HG02943 (cell line): Measurements from ENCODE around the gene SLC1A2.

Experiments
- ATAC-seq: cut with Tn5 transposase; IDR thresholded peaks from one replicate; pipeline ENCODE4 v1.9.1; 2021; ENCODE audit warnings: mild to moderate bottlenecking, low read depth, moderate library complexity; ENCODE audit not compliant: unreplicated experiment

Gene SLC1A2

GRCh38 chr11:35354644-35355043, 64.7 kb downstream of the SLC1A2 start:
- no peak for ATAC-seq

DNA sequence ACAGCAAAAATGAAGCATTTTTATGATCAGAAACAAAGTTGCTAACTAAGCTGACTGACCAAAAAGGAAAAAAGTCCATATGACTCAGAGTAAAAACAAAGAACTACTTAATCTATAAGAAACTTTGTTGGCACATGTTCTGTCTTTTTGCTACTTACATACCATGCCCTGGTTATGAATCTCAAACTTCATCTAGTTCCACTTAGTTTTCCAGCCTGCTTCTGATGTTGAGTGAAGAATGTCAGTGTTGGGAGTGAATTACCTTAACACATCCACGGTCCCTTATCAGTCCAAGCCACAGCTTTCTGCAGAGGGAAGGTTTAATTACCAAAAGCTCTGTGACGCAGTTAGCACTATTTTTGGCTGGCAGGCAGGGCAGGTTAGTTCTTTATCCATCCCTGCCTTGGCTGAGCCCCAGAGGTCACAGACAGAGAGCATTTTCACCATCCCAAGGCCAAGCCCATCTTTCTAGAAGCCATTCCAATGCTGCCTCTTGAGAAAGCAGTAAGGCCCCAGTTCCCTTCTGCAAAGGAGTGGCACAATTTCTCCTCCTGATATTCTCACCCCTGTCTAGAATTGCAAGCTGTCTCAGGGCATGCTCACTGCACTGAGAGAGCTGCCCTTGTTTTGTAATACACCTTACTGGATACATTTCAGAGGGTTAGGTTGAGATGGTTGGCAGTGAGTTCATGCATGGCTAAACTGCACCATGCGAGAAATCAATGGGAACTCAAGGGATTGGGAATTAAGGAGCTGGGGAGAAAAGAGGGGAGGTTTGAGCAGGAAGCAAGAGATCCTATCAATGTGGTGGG, 67.1 kb downstream of the SLC1A2 start:
- ATAC-seq: no peak

DNA sequence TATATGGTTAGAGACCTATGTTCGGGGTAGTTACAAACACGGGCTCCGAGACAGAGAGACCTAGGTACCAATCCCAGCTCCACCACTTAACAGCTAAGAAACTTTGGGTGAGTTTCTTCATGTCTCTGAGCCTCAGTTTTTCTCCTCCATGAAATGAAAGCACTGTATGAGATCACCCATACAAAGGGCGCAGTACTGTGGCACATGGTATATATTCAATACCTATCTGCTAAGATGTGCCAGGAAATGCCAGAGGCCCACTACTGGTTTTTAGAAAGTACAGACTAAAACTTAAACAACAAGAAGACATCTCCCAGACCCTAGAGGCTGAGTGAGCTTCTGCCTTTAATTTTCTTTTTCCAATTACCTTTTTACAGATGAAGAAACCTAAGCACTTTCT, 69.5 kb downstream of the SLC1A2 start:
- ATAC-seq: no peak

- no peak for ATAC-seq
Observed at GRCh38 chr11:35348898-35349687, 70.3 kb downstream of the SLC1A2 start.

DNA sequence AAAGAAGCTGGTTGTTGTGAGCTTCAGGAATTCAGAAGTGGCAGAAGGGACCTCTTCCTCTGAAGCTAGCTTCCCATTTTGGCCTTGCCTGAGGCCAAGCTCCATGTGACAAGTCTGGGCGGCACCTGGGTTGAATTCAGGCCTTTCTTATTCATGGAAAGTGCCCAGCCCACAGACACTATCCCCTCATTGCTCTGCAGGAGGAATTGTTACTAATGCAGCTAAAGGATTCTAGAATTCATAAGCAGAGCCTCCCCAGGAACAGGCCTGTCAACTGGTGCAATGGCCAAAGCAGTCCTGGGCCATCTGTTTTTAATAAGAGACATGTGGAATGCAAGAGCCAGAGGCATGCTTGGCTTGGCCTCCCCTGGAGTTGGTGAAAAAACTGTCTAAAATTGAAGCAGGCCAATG, 71.4 kb downstream of the SLC1A2 start:
- ATAC-seq: no peak

DNA sequence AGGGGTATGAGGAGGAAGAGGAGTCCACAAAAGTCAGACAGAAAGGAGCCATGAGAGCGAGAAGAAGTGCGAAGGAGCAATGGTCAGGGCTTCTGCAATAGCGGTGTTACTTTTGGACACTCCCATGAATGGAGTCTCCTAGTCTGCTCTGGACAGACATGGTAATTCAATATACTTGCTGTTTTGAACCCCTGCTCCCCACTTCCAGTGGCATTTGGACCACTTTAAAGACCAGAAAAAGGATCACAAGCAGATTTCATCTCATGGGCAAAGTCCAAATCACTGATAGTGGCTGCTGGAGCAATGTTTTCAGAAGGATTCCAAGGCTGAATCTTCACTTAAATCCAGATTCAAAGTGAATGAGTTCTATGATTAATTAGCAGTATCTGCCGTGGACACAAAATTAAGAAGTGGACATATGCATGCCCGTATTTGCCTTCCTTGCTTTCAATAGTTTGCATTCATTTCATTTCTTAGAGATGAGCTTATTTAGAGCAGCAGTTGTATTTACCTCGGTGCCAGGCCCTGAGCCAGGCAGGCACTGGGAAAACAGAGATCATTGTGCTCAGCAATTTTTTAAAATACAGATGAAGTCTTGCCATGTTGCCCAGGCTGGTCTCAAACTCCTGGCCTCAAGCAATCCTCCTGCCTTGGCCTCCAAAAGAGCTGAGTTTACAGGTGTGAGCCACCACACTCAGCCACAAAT, 72.0 kb downstream of the SLC1A2 start:
- ATAC-seq: no peak

- ATAC-seq: no peak
Observed at GRCh38 chr11:35346472-35347156, 72.7 kb downstream of the SLC1A2 start.

DNA sequence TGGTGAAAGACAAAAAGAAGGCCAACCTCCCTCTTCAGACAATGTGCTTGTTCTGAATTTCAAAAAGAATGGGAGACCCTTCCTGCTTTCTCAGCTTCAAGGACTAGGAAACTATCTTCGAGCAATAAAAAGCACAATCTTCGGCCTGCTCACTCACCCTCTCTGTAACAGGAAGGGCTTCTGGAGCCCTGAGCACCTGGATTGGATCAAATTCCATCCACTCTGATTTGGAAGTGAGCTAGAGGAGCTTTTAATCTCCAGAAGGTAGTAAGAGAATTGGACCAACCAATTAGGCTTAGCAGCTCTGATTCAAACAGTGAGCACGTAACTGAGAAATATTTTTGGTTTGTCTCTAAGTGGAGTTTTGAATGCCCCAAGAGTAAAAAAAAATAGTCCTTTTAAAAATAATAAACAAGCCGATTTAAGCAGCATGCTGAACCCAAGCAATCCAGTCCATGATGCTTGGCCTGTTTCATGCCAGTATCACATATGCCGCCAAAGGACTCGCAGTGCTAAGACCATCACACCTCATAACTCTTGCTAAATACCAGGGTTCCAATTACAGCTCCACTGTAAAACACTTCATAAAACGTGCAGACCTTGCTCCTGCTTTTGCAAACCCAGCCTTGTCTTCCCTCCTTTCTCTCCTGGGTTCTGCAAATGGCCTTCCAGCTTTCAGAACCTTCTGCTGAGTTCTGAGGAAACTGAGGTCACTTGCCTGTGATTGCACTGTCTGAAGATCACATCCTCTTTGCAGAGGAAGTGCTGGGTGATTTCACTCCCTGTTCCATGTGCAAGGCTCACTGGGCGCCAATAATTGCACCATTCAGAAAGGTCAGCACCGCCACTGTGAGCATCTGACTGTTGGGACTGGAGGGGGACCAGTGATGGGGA, 74.4 kb downstream of the SLC1A2 start:
- ATAC-seq: no peak

- no peak for ATAC-seq
Observed at GRCh38 chr11:35343033-35343598, 76.2 kb downstream of the SLC1A2 start.

DNA sequence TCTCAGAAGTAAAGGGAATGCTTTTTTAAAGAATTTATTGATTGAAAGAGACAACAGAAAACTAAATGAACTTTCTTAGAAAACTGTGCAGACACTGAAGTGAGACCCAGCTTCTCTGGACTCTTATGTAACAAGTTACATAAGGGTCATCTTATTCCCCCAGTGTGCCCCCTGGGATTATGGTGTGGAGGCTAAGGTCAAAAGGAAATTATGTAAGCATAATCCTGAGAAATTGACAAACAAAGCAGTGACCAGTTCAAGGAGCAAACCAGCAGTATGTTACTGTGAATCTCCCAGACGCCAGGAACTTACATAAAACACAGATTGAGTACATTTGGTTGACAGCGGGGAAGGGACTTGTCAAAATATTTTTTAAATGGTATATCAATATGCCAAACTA, 78.6 kb downstream of the SLC1A2 start:
- ATAC-seq: no peak

- no peak for ATAC-seq
Observed at GRCh38 chr11:35340071-35340470, 79.3 kb downstream of the SLC1A2 start.

DNA sequence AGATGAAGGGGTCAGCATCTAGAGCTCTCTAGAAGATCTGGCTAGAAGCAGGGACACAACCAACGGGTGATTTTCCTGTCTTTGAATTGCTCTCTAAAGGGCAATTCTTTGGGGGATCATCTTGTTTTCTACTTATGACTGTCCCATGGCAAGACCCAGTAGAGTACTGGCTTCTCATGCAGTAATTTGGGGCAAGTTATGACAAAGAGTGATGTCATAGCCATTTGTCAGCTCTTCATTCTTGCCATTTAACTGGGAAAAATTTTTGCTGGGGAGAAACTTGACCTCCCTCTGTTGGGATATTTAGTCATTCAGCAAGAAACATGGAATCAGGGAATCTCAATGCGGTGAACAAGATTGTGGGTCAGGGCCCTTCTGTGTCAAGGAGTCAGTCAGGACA, 80.4 kb downstream of the SLC1A2 start:
- no peak for ATAC-seq

DNA sequence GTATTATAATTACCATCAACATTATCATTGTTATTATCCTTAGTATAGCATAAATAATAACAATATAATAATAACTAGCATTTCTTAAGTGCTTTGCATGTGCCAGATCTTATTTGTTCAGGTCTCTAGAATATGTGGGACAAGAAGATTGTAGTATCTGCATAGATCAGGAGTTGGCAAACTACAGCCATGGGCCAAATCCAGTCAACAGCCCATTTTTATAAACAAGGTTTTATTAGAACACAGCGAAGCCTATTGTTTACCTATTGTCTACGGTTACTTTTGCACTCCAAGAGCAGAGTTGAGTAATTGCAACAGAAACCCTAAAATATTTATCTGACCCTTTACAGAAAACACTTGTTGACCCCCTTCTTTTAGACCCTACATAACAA, 81.4 kb downstream of the SLC1A2 start:
- ATAC-seq: no peak

DNA sequence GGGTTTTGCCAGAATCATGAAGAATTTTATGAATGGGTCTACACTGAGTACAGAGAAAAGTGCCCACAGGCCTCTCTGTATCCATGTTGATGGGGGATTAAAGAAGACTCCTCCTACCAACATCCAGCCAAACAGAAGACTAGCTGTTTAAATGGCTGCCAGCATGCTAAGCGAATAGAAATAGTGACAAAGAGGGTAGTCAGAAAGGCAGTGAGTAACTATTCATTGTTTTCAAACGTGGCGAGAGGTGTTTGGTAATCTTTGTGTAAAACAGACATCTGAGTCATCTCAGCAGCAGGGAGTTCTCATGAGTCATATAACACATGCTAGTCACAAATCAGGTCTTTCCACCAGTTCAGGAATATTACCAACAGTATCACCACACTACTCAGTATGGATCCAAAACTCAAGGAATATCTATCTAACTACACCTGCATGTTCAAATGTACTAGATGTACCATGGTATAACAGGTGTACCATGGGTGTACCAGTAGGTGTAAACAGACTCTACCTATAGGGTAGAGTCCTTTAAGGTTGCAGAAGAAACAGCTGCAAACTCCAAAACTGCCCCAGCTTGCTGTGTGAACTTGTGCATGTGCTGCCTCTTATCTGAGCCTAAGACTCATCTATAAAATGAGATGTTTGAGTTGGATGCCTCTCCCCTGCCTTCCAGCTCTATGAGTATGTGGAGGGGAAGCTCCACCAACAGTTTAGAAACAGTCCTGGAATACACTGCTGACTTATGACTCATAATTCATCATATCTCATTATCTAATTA, 82.0 kb downstream of the SLC1A2 start:
- ATAC-seq: no peak

DNA sequence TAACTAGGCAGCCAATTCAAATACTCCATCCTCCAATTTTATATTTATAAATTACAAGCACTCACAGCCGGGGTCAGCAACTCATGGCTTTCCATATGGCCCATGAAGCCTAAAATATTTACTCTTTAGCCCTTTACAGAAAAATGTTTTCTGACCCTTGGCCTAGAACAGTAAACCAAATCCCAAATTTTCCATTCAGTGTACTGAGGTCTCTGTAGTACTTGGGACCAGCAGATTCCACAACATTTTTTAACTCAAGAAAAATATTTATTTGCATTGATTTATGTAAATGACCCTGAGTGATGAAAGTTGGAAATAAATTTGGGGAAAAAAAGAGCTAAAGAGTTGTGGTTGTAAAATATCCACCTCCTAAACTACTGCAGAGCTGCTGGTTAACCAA, 82.6 kb downstream of the SLC1A2 start:
- no peak for ATAC-seq

DNA sequence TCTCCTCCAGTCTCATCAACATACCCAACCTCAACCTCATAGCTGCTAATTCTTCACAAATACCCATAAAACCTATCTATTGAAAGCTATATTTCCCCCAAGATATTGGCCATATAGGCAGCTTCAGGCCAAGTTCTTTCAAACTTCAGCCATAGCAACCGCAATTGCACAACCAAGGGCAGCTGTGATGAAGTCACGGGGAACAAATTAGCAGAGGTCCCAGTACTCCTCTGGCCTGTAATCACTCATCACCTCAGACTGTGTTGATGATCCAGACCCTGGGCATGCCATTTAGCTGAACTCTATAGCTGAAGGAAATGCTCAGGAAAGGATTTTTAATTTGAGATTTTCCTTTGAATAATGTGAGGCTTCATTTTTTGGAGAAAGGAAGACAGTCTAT, 84.1 kb downstream of the SLC1A2 start:
- ATAC-seq: no peak

DNA sequence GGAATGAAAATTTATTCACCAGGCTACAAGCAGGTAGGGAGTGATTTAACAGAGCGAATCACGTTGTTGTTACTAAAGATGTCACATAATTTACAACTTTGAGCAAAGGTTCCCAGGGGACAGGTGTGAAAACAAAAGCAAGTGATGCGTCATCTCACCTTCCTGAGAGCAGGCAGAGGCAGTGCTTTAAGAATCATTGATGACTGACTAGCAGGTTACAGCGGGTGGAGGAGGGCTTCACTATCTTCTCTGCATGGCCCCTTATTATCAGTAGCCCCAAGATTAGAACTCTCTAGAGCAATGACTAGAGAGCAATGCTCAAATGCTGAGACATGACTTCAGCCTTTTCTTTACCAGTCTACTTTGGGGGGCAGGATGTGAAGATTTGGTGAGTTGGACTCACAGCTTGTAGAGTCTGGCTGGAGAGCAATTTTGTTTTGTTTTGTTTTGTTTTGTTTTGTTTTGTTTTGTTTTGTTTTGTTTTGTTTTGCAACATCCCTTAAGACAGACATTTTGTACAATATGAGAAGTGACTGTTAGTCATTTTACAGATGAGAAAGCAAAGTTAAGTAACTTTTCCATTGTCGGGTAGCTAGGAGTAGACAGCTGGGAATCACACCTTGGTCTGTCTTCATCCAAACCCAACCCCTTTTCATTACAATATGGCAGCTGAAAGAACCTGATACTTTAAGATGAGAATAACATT, 84.8 kb downstream of the SLC1A2 start:
- ATAC-seq: peak; percentile 92

DNA sequence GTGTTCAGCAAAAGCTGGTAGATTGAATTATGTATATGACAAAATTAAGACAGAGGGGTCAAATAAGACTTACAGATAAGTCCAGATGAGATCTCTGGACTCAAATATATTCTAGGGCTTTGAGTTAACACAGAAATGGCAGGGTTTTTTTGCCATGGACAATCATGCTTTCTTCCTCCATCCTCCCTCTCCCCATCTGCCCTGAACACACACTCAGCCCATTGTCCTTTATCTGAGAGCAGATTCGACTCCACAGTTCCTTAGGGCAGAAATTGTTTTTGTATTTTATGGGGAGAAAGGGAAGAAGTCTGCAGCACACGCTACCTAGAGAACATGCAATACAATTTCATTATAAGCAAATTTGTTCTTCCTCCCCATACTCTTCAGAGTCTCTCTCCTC, 86.8 kb downstream of the SLC1A2 start:
- ATAC-seq: no peak
